Measurements from ENCODE around the gene FCER1G. TPM values are rescaled to one million over a fixed set of nuclear protein-coding genes. Genes with fewer than 3 reads are reported as not detected.

FCER1G gene
- total RNA-seq, 1 donor: not detected

- peak; percentile 62 for DNase-seq (ENCODE audit: low read depth)
- no peak for TF ChIP-seq CTCF (IDR thresholded peaks at IDR 0.05; ENCODE audit: insufficient read depth, low read length)
- H3K4me3 ChIP-seq (ENCODE audit: low read depth, low read length): peak within 1 kb of the TSS; percentile 99
These were observed 37.8 kb upstream of the FCER1G start, which contains the start of gene B4GALT3 for GRCh38 chr1:161177112-161177935. Gene B4GALT3 (minus strand): TSS chr1:161177507. CDS start chr1:161176060, 1,447 bp downstream.

GRCh38 chr1:161177936-161178244, 37.2 kb upstream of the FCER1G start:
- H3K4me3 ChIP-seq (ENCODE audit: low read depth, low read length): no peak overlapping the region
- no peak for TF ChIP-seq CTCF (IDR thresholded peaks at IDR 0.05; ENCODE audit: insufficient read depth, low read length)

GRCh38 chr1:161179698-161180097, 35.4 kb upstream of the FCER1G start:
- DNase-seq (ENCODE audit: low read depth): no peak
- no peak overlapping the region for H3K4me3 ChIP-seq (ENCODE audit: low read depth, low read length)
- no peak for TF ChIP-seq CTCF (IDR thresholded peaks at IDR 0.05; ENCODE audit: insufficient read depth, low read length)

More at GRCh38 chr1:161177936-161178244, 37.2 kb upstream of the FCER1G start:
- DNase-seq (ENCODE audit: low read depth): no peak

GRCh38 chr1:161180639-161181038, 34.5 kb upstream of the FCER1G start:
- peak; percentile 27 for DNase-seq (ENCODE audit: low read depth)
- peak; percentile 36 for TF ChIP-seq CTCF (IDR thresholded peaks at IDR 0.05; ENCODE audit: insufficient read depth, low read length)
- H3K4me3 ChIP-seq (ENCODE audit: low read depth, low read length): no peak overlapping the region

GRCh38 chr1:161182214-161182613, 32.9 kb upstream of the FCER1G start:
- H3K4me3 ChIP-seq (ENCODE audit: low read depth, low read length): no peak overlapping the region
- peak; percentile 57 for DNase-seq (ENCODE audit: low read depth)
- TF ChIP-seq CTCF (IDR thresholded peaks at IDR 0.05; ENCODE audit: insufficient read depth, low read length): no peak

- peak; percentile 76 for DNase-seq (ENCODE audit: low read depth)
These were observed 29.8 kb upstream of the FCER1G start for GRCh38 chr1:161185282-161185682.

More at GRCh38 chr1:161185282-161185682, 29.8 kb upstream of the FCER1G start:
- no peak for TF ChIP-seq CTCF (IDR thresholded peaks at IDR 0.05; ENCODE audit: insufficient read depth, low read length)
- no peak overlapping the region for H3K4me3 ChIP-seq (ENCODE audit: low read depth, low read length)
